B cell (primary cell): ENCODE data around the gene PGLYRP2. TPM values are rescaled to one million over a fixed set of nuclear protein-coding genes. Genes with fewer than 3 reads are reported as not detected.
A peak's percentile ranks its signal among the peaks of the same experiment; 100 is the strongest.

Experiments used
- ATAC-seq: fragments of 200-7000 bp; cut with Tn5 transposase; one replicate; pipeline ENCODE4 v1.10.0; 2021; ENCODE audit warnings: low read depth, mild to moderate bottlenecking, moderate number of reproducible peaks, moderate library complexity
- CTCF ChIA-PET: fragments of 350-600 bp; sonication (Branson Sonifier 250); formaldehyde crosslinking; loops from one replicate; lab custom pipeline; 2021; ENCODE audit warnings: antibody characterized with exemption, inconsistent platforms; lab: Charles Lee
- POLR2A ChIA-PET: fragments of 350-600 bp; sonication (Branson Sonifier 250); formaldehyde crosslinking; loops from one replicate; lab custom pipeline; 2021; ENCODE audit warnings: antibody characterized with exemption; lab: Charles Lee
- DNase-seq: peaks from one replicate; pipeline ENCODE4 v3.0.0; 2013
- H2AFZ ChIP-seq: 2 replicates; pipeline ENCODE4 v1.6.1; 2012; ENCODE audit warnings: mild to moderate bottlenecking, low read depth, low read length; ENCODE audit not compliant: insufficient read depth, poor library complexity, severe bottlenecking
- H3K27ac ChIP-seq, 2 donors: 1 replicate in 1 of 2; 2 replicates in 1 of 2; pipeline ENCODE4 v1.5.1; 2012 to 2013; ENCODE audit warnings: low read length in 2 of 2, mild to moderate bottlenecking in 2 of 2, moderate library complexity in 1 of 2
- H3K27me3 ChIP-seq, 4 experiments: fragments of 200-600 bp in 1 of 4; sonication (generic) in 1 of 4; replicated peaks in 1 of 4; 1 replicate in 2 of 4; 2 replicates in 2 of 4; pipeline versions ENCODE4 v1.6.1 to v1.7.0; 2013 to 2016; ENCODE audit warnings: low read length in 3 of 4, mild to moderate bottlenecking in 2 of 4, mixed read lengths in 1 of 4, moderate library complexity in 1 of 4; ENCODE audit not compliant: insufficient read depth in 4 of 4, control insufficient read depth in 3 of 4; ENCODE audit errors: control extremely low read depth in 1 of 4
- H3K36me3 ChIP-seq, 2 experiments: replicated peaks in 1 of 2; 1 replicate in 1 of 2; 2 replicates in 1 of 2; pipeline versions ENCODE4 v1.6.1 to v1.7.1; 2013; ENCODE audit warnings: low read length in 1 of 2; ENCODE audit not compliant: insufficient read depth in 2 of 2, control insufficient read depth in 1 of 2; ENCODE audit errors: control extremely low read depth in 1 of 2, extremely low read depth in 1 of 2
- H3K4me1 ChIP-seq, 2 donors: fragments of 200-600 bp in 1 of 2; sonication (generic) in 1 of 2; 1 replicate in 1 of 2; 2 replicates in 1 of 2; pipeline versions ENCODE4 v1.5.1 to v1.6.1; 2013 to 2017; ENCODE audit warnings: low read length in 2 of 2; ENCODE audit not compliant: control insufficient read depth in 2 of 2, insufficient read depth in 2 of 2
- H3K4me2 ChIP-seq: replicated peaks from 2 replicates; pipeline ENCODE3; 2012; ENCODE audit warnings: mild to moderate bottlenecking, low read depth, low read length; ENCODE audit not compliant: poor library complexity, severe bottlenecking
- H3K4me3 ChIP-seq, 5 experiments: fragments of 200-600 bp in 1 of 5; sonication (generic) in 1 of 5; 1 replicate in 3 of 5; 2 replicates in 2 of 5; pipeline versions ENCODE4 v1.5.1 to v1.7.0; 2011 to 2016; ENCODE audit warnings: low read length in 4 of 5, mild to moderate bottlenecking in 4 of 5, low read depth in 2 of 5, control low read depth in 1 of 5, moderate library complexity in 1 of 5; ENCODE audit not compliant: insufficient read depth in 1 of 5; ENCODE audit errors: control extremely low read depth in 1 of 5, extremely low read depth in 1 of 5
- H3K79me2 ChIP-seq: fragments of 200-600 bp; sonication (generic); one replicate; pipeline ENCODE4 v1.6.0; 2016; ENCODE audit warnings: low read length; ENCODE audit not compliant: control insufficient read depth, insufficient read depth
- H3K9ac ChIP-seq: fragments of 200-600 bp; sonication (generic); 2 replicates; pipeline ENCODE4 v1.6.1; 2017; ENCODE audit warnings: mild to moderate bottlenecking, low read length, moderate library complexity
- H3K9me3 ChIP-seq, 3 donors: one replicate each; pipeline versions ENCODE4 v1.6.1 to v1.7.1; 2013; ENCODE audit warnings: low read length in 2 of 3; ENCODE audit not compliant: control insufficient read depth in 2 of 3, insufficient read depth in 1 of 3; ENCODE audit errors: control extremely low read depth in 1 of 3
- H4K20me1 ChIP-seq: 2 replicates; pipeline ENCODE4 v1.6.0; 2012; ENCODE audit warnings: mild to moderate bottlenecking, low read length; ENCODE audit not compliant: insufficient read depth, control insufficient read depth, poor library complexity, severe bottlenecking
- H3K27ac Mint-ChIP-seq: one replicate; pipeline ENCODE4 v1.8.0; 2021; ENCODE audit warnings: mixed read lengths
- H3K27me3 Mint-ChIP-seq: one replicate; pipeline ENCODE4 v1.8.0; 2021; ENCODE audit warnings: mixed read lengths
- H3K4me1 Mint-ChIP-seq: one replicate; pipeline ENCODE4 v1.8.0; 2021; ENCODE audit warnings: mixed read lengths
- H3K4me3 Mint-ChIP-seq: one replicate; pipeline ENCODE4 v1.8.0; 2021; ENCODE audit warnings: mixed read lengths
- H3K9me3 Mint-ChIP-seq: one replicate; pipeline ENCODE4 v1.8.0; 2022; ENCODE audit warnings: mixed read lengths; ENCODE audit not compliant: insufficient read depth
- EZH2 ChIP-seq: IDR thresholded peaks from 2 replicates; pipeline ENCODE4 v1.6.1; 2012; ENCODE audit warnings: borderline replicate concordance, low read depth, mild to moderate bottlenecking, moderate library complexity, low read length; ENCODE audit not compliant: insufficient read depth, poor library complexity, severe bottlenecking
- WGBS: methylation state at CpG from one replicate; pipeline ENCODE4 v1.1.5; 2013; ENCODE audit warnings: missing lambda C conversion rate; ENCODE audit not compliant: insufficient coverage; 5-methylcytosine and 5-hydroxymethylcytosine counted together
- intact Hi-C: fragments of 100-400 bp; cut with micrococcal nuclease; formaldehyde crosslinking; loops from one replicate; pipeline ENCODE4 v1.10.0; 2022
- polyA plus RNA-seq: library from polyadenylated mRNA; depleted of rRNA; stranded (reverse); fragments of >200 nt; gene quantifications from 2 replicates; pipeline ENCODE4 v1.2.3, GENCODE V29; 2012
- total RNA-seq, 2 donors: library from RNA; stranded (reverse); fragments of 120-200 nt in 1 of 2; gene quantifications; 1 replicate in 1 of 2; 2 replicates in 1 of 2; pipeline versions ENCODE4 v1.2.3 to v1.2.4, GENCODE V29; 2013 to 2022
- TF ChIP-seq, protein P1 (sequence below): fragments of 200-600 bp; IDR thresholded peaks from one replicate; pipeline ENCODE4 v1.8.0; 2022; ENCODE audit warnings: antibody characterized with exemption, mild to moderate bottlenecking

The PGLYRP2 gene
- total and polyA plus RNA-seq, 2 donors (not counting 1 experiment from before 2014, with no cell fraction given), result not detected

DNA sequence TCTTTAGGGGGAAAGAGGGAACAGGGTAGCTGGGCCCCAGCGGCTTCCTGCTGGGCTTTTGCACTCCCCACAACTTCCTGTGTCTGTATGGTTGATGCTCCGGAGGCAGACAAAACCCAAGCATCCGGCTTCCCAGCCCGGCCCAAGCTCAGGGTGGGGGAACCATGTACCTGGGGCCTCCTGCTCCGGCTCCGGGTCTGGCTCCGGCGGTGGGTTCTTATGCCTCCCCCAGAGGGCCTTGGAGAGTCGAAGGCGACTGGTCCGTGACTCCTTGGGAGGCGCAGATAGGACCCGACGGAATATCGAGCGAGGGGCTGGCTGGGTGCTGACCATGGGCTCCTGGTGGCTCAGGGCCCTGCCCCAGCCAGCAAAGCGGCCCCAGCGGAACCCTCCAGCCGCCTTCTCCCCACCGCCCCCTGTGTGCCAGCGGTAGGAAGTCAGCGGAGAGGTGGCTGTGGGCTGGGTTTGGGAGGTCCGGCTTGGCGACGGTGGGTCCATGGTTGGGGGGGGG, 15.4 kb downstream of the PGLYRP2 start:
- H3K4me3 ChIP-seq, result peak overlapping the region; percentile 67 to 91 (median 81)
- Mint-ChIP-seq H3K4me3 (peak overlapping the region; percentile 95), H3K27me3 (peaks cover 5% of the 10 kb centered on the region), H3K4me1 (peaks cover 41% of the 10 kb centered on the region), H3K27ac (peak overlapping the region; percentile 94), H3K9me3 (no peaks in the 10 kb centered on the region)
- H3K27me3 ChIP-seq, result peaks cover 0 to 5% (median 3%) of the 10 kb centered on the region in 4 experiments
- POLR2A ChIA-PET, result interaction anchor here (1.0 kb wide), 1 partner anchor 31 kb away, joined by 3 read pairs; no protein-coding TSS in a partner anchor
- H3K4me1 ChIP-seq, result peaks cover 29 to 48% of the 10 kb centered on the region in 2 donors
- H3K79me2 ChIP-seq, result peaks cover 62% of the 10 kb centered on the region
- no peaks in the 10 kb centered on the region for H3K9me3 ChIP-seq
- peak overlapping the region; percentile 81 for H2AFZ ChIP-seq
- intact Hi-C loops, result loop anchor here (1.0 to 2.0 kb wide), 4 partner anchors 13 to 92 kb away; no protein-coding TSS in a partner anchor
- peak; percentile 84 for ATAC-seq
- peaks cover 28% of the 10 kb centered on the region for H4K20me1 ChIP-seq
- H3K36me3 ChIP-seq, result peaks cover 6 to 29% of the 10 kb centered on the region in 2 experiments
- peak; percentile 77 for DNase-seq
- CTCF ChIA-PET, result interaction anchor here (1.1 to 2.7 kb wide), 6 partner anchors 12 to 91 kb away, joined by 3 to 13 read pairs (median 6); partner anchors contain the start of gene AKAP8L
- H3K9ac ChIP-seq, result peak overlapping the region; percentile 92
- peak overlapping the region; percentile 84 for H3K4me2 ChIP-seq
- under 1% methylated on average over 15 of the region's 25 CpGs for WGBS
- TF ChIP-seq, protein P1, sequence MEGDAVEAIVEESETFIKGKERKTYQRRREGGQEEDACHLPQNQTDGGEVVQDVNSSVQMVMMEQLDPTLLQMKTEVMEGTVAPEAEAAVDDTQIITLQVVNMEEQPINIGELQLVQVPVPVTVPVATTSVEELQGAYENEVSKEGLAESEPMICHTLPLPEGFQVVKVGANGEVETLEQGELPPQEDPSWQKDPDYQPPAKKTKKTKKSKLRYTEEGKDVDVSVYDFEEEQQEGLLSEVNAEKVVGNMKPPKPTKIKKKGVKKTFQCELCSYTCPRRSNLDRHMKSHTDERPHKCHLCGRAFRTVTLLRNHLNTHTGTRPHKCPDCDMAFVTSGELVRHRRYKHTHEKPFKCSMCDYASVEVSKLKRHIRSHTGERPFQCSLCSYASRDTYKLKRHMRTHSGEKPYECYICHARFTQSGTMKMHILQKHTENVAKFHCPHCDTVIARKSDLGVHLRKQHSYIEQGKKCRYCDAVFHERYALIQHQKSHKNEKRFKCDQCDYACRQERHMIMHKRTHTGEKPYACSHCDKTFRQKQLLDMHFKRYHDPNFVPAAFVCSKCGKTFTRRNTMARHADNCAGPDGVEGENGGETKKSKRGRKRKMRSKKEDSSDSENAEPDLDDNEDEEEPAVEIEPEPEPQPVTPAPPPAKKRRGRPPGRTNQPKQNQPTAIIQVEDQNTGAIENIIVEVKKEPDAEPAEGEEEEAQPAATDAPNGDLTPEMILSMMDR, result no peak
- no peak for TF ChIP-seq EZH2
- peak overlapping the region; percentile 65 to 95 for H3K27ac ChIP-seq

- Mint-ChIP-seq H3K4me1 (peaks cover 26% of the 10 kb centered on the region), H3K27ac (peak overlapping the region; percentile 26), H3K27me3 (no peaks in the 10 kb centered on the region), H3K9me3 (no peaks in the 10 kb centered on the region), H3K4me3 (no peak overlapping the region)
- 100% methylated on average over 2 of the region's 2 CpGs for WGBS
- H3K4me3 ChIP-seq, result no peak overlapping the region
- no peak overlapping the region for H2AFZ ChIP-seq
- H3K27ac ChIP-seq, result peak overlapping the region in 1 of 2 donors; percentile 40
- no peaks in the 10 kb centered on the region for H3K27me3 ChIP-seq
- CTCF ChIA-PET, result interaction anchor here (1.3 kb wide), 1 partner anchor 41 kb away, joined by 3 read pairs; no protein-coding TSS in a partner anchor
- H3K79me2 ChIP-seq, result peaks cover 51% of the 10 kb centered on the region
- H3K4me2 ChIP-seq, result no peak overlapping the region
- POLR2A ChIA-PET, result no interaction called here
- peaks cover 38% of the 10 kb centered on the region for H4K20me1 ChIP-seq
- peaks cover 20 to 38% of the 10 kb centered on the region in 2 donors for H3K4me1 ChIP-seq
- DNase-seq, result no peak
- H3K36me3 ChIP-seq, result peaks cover 6 to 42% of the 10 kb centered on the region in 2 experiments
- no peaks in the 10 kb centered on the region for H3K9me3 ChIP-seq
- no peak overlapping the region for H3K9ac ChIP-seq
- intact Hi-C loops, result no loop called here
- TF ChIP-seq EZH2, result no peak
- TF ChIP-seq, protein P1, result no peak
- no peak for ATAC-seq
Measured at GRCh38 chr19:15461694-15462093, 17.6 kb downstream of the PGLYRP2 start.
